GM23248 (cell line): Measurements from ENCODE around the gene SPOPL. TPM values are rescaled to one million over a fixed set of nuclear protein-coding genes. Genes with fewer than 3 reads are reported as not detected.
"Not testable (repeated sequence)": the region's sequence is repeated elsewhere in the genome, so short reads cannot be mapped to it uniquely, and the experiment has no call there.

Experiments used
- DNase-seq: peaks from one replicate; pipeline ENCODE4 v3.0.0-alpha.2; 2015
- H2AFZ ChIP-seq: fragments of 200-600 bp; sonication (generic); 2 replicates; pipeline ENCODE4 v1.6.1; 2016; ENCODE audit warnings: antibody characterized with exemption
- H3F3A ChIP-seq: fragments of 200-600 bp; sonication (generic); 2 replicates; pipeline ENCODE4 v1.6.1; 2016; ENCODE audit warnings: mild to moderate bottlenecking, antibody characterized with exemption, mixed run types; ENCODE audit not compliant: insufficient read depth
- H3K27ac ChIP-seq: fragments of 200-600 bp; sonication (generic); 2 replicates; pipeline ENCODE4 v1.5.1; 2016; ENCODE audit warnings: mild to moderate bottlenecking
- H3K27me3 ChIP-seq: fragments of 200-600 bp; sonication (generic); replicated peaks from 2 replicates; pipeline ENCODE4 v1.6.1; 2016; ENCODE audit warnings: mild to moderate bottlenecking; ENCODE audit not compliant: insufficient read depth
- H3K36me3 ChIP-seq: fragments of 200-600 bp; sonication (generic); 2 replicates; pipeline ENCODE4 v1.6.1; 2016; ENCODE audit warnings: low read depth, mild to moderate bottlenecking
- H3K4me1 ChIP-seq: fragments of 200-600 bp; sonication (generic); 2 replicates; pipeline ENCODE4 v1.6.1; 2016; ENCODE audit warnings: mild to moderate bottlenecking; ENCODE audit not compliant: insufficient read depth
- H3K4me2 ChIP-seq: fragments of 200-600 bp; sonication (generic); one replicate; pipeline ENCODE4 v1.6.1; 2016; ENCODE audit warnings: mild to moderate bottlenecking; ENCODE audit not compliant: unreplicated experiment
- H3K4me3 ChIP-seq: fragments of 200-600 bp; sonication (generic); 2 replicates; pipeline ENCODE4 v1.5.1; 2016; ENCODE audit warnings: mild to moderate bottlenecking
- H3K79me2 ChIP-seq: fragments of 200-600 bp; sonication (generic); 2 replicates; pipeline ENCODE4 v1.6.1; 2016; ENCODE audit warnings: mild to moderate bottlenecking; ENCODE audit not compliant: insufficient read depth
- H3K9ac ChIP-seq: fragments of 200-600 bp; sonication (generic); 2 replicates; pipeline ENCODE4 v1.6.1; 2016; ENCODE audit warnings: mild to moderate bottlenecking
- H3K9me2 ChIP-seq: fragments of 200-600 bp; sonication (generic); 2 replicates; pipeline ENCODE4 v1.6.1; 2016; ENCODE audit warnings: mixed run types, mild to moderate bottlenecking, moderate library complexity; ENCODE audit not compliant: insufficient read depth
- H3K9me3 ChIP-seq: fragments of 200-600 bp; sonication (generic); one replicate; pipeline ENCODE4 v1.6.1; 2017; ENCODE audit warnings: low read depth
- H4K20me1 ChIP-seq: fragments of 200-600 bp; sonication (generic); 2 replicates; pipeline ENCODE4 v1.6.0; 2016; ENCODE audit not compliant: insufficient read depth
- EZH2 ChIP-seq: fragments of 200-600 bp; sonication (generic); IDR thresholded peaks from 2 replicates; pipeline ENCODE4 v1.6.1; 2018; ENCODE audit warnings: antibody characterized with exemption, mild to moderate bottlenecking; ENCODE audit not compliant: insufficient read depth, poor library complexity, severe bottlenecking
- EZH2phosphoT487 ChIP-seq: fragments of 200-600 bp; sonication (generic); IDR thresholded peaks from 2 replicates; pipeline ENCODE4 v1.6.1; 2018; ENCODE audit warnings: antibody characterized with exemption, moderate library complexity, mild to moderate bottlenecking, low read depth; ENCODE audit not compliant: insufficient read depth
- WGBS, 2 experiments: methylation state at CpG; one replicate each; pipeline ENCODE4 v1.1.6; 2015 to 2017; ENCODE audit warnings: low lambda C conversion rate in 2 of 2, low coverage in 1 of 2; ENCODE audit errors: missing lambda C conversion rate in 2 of 2; 5-methylcytosine and 5-hydroxymethylcytosine counted together
- in situ Hi-C: fragments of 300-500 bp; cut with MboI; formaldehyde crosslinking; loops from 2 replicates; pipeline ENCODE4 v1.15.0; 2020
- polyA plus RNA-seq: library from polyadenylated mRNA; unstranded; fragments of >200 nt; fragmentation: Nextera tagmentation; extraction: Ambion mirVana; gene quantifications from 2 replicates; pipeline ENCODE4 v1.2.1, GENCODE V29; 2016
- total RNA-seq: library from RNA; depleted of rRNA; stranded (reverse); fragments of >200 nt; shearing (Covaris generic); gene quantifications from 2 replicates; pipeline ENCODE4 v1.2.3, GENCODE V29; 2014

SPOPL gene
- total and polyA plus RNA-seq, 2 experiments from 2014 or later, result 3.6 to 12.0 TPM

- 82 to 86% methylated on average over 5 of the region's 5 CpGs for WGBS, 2 experiments
- Histone ChIP-seq H3K36me3 (no peaks in the 10 kb centered on the region), H4K20me1 (no peaks in the 10 kb centered on the region), H3K27ac (no peak overlapping the region), H3K4me2 (no peak overlapping the region), H3F3A (no peaks in the 10 kb centered on the region), H3K9me2 (no peaks in the 10 kb centered on the region), H3K79me2 (no peaks in the 10 kb centered on the region), H3K9ac (no peak overlapping the region), H3K4me1 (no peaks in the 10 kb centered on the region), H3K4me3 (no peak overlapping the region), H3K27me3 (no peaks in the 10 kb centered on the region), H2AFZ (no peak overlapping the region), H3K9me3 (no peaks in the 10 kb centered on the region)
- in situ Hi-C loops, result no loop called here
- no peak for TF ChIP-seq EZH2phosphoT487
- DNase-seq, result no peak
These were observed 30.6 kb upstream of the SPOPL start for GRCh38 chr2:138470941-138471340.

GRCh38 chr2:138474100-138474825, 27.3 kb upstream of the SPOPL start:
- no peaks in the 10 kb centered on the region for H4K20me1 ChIP-seq
- no peak overlapping the region for H3K27ac ChIP-seq
- H3K4me1 ChIP-seq, result no peaks in the 10 kb centered on the region
- H3K36me3 ChIP-seq, result no peaks in the 10 kb centered on the region
- no peak overlapping the region for H2AFZ ChIP-seq
- TF ChIP-seq EZH2, result no peak
- TF ChIP-seq EZH2phosphoT487, result no peak
- H3K4me2 ChIP-seq, result no peak overlapping the region
- 32 to 35% methylated on average over 4 of the region's 4 CpGs for WGBS, 2 experiments
- DNase-seq, result no peak
- no peak overlapping the region for H3K4me3 ChIP-seq
- H3F3A ChIP-seq, result no peaks in the 10 kb centered on the region
- in situ Hi-C loops, result no loop called here
- H3K79me2 ChIP-seq, result no peaks in the 10 kb centered on the region
- H3K9ac ChIP-seq, result no peak overlapping the region
- H3K9me3 ChIP-seq, result no peaks in the 10 kb centered on the region
- no peaks in the 10 kb centered on the region for H3K9me2 ChIP-seq
- H3K27me3 ChIP-seq, result no peaks in the 10 kb centered on the region

DNA sequence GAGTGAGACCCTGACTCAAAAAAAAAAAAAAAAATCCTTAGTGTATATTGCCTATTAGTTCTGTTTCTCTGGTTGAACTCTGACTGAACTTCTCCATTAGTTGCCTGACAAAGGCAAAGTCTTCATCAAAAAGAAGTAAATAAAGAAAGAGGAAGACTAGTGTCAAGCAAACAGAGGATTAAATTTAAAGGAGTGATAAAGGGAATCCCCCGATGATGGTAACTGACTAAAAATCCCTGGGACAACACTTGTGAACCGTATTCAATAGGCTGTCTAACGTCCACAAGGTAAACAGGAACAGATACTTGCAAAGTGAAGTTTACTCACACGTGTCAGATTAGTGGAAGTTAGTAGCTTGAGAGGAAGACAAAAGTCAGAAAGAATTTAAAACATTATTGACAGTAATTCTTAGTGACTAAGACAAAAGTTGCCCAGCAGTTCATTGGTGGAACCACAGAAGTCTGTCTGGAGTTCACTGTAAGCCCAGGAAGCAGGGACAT, 26.2 kb upstream of the SPOPL start:
- Histone ChIP-seq H4K20me1 (no peaks in the 10 kb centered on the region), H3K79me2 (no peaks in the 10 kb centered on the region), H3K4me3 (no peak overlapping the region), H2AFZ (no peak overlapping the region), H3K4me1 (no peaks in the 10 kb centered on the region), H3K36me3 (no peaks in the 10 kb centered on the region), H3K27me3 (no peaks in the 10 kb centered on the region), H3K4me2 (no peak overlapping the region), H3K27ac (no peak overlapping the region), H3F3A (no peaks in the 10 kb centered on the region), H3K9me2 (no peaks in the 10 kb centered on the region), H3K9ac (no peak overlapping the region), H3K9me3 (no peaks in the 10 kb centered on the region)
- in situ Hi-C loops, result no loop called here
- no peak for TF ChIP-seq EZH2phosphoT487
- DNase-seq, result no peak
- WGBS, 2 experiments, result 79 to 83% methylated on average over 4 of the region's 4 CpGs

- no peak for TF ChIP-seq EZH2phosphoT487
- no peak for TF ChIP-seq EZH2
- no peak for DNase-seq
- Histone ChIP-seq H4K20me1 (no peaks in the 10 kb centered on the region), H3K9me2 (no peaks in the 10 kb centered on the region), H3K4me1 (no peaks in the 10 kb centered on the region), H3K9ac (no peak overlapping the region), H3K27me3 (no peaks in the 10 kb centered on the region), H3K9me3 (no peaks in the 10 kb centered on the region), H2AFZ (no peak overlapping the region), H3K4me2 (no peak overlapping the region), H3F3A (no peaks in the 10 kb centered on the region), H3K4me3 (no peak overlapping the region), H3K27ac (no peak overlapping the region), H3K36me3 (no peaks in the 10 kb centered on the region), H3K79me2 (no peaks in the 10 kb centered on the region)
- in situ Hi-C loops, result no loop called here
These were observed 25.4 kb upstream of the SPOPL start for GRCh38 chr2:138476186-138476585.

GRCh38 chr2:138476940-138477339, 24.6 kb upstream of the SPOPL start:
- H2AFZ ChIP-seq, result no peak overlapping the region
- no peaks in the 10 kb centered on the region for H3K27me3 ChIP-seq
- TF ChIP-seq EZH2phosphoT487 (no peak), EZH2 (no peak)
- H3K4me2 ChIP-seq, result no peak overlapping the region
- no peaks in the 10 kb centered on the region for H3K9me2 ChIP-seq
- no peaks in the 10 kb centered on the region for H3F3A ChIP-seq
- no peaks in the 10 kb centered on the region for H3K36me3 ChIP-seq
- H4K20me1 ChIP-seq, result no peaks in the 10 kb centered on the region
- 83 to 87% methylated on average over 4 of the region's 4 CpGs for WGBS, 2 experiments
- H3K79me2 ChIP-seq, result no peaks in the 10 kb centered on the region
- H3K9me3 ChIP-seq, result no peaks in the 10 kb centered on the region
- no peak overlapping the region for H3K4me3 ChIP-seq
- no peak overlapping the region for H3K9ac ChIP-seq
- H3K4me1 ChIP-seq, result no peaks in the 10 kb centered on the region
- no peak for DNase-seq
- in situ Hi-C loops, result no loop called here
- H3K27ac ChIP-seq, result no peak overlapping the region

- H4K20me1 ChIP-seq, H3K9me2 ChIP-seq, H3K27ac ChIP-seq, H3K36me3 ChIP-seq, in situ Hi-C loops, H3K4me2 ChIP-seq, H3K9me3 ChIP-seq, DNase-seq, H3K79me2 ChIP-seq, H2AFZ ChIP-seq, H3K4me1 ChIP-seq, H3K9ac ChIP-seq, H3K4me3 ChIP-seq, H3K27me3 ChIP-seq, H3F3A ChIP-seq: not testable (repeated sequence)
These were observed 18.8 kb upstream of the SPOPL start for GRCh38 chr2:138482796-138483195.
